ENCODE measurements around the gene GPR137B. TPM values are rescaled to one million over a fixed set of nuclear protein-coding genes. Genes with fewer than 3 reads are reported as not detected.

Gene GPR137B
- total RNA-seq, 1 donor from 2014 or later = 11.8 TPM

- Mint-ChIP-seq H3K27me3 (ENCODE audit: low read depth) (peaks cover 53% of the 10 kb centered on the region), H3K36me3 (ENCODE audit: low read depth) (no peaks in the 10 kb centered on the region)
- DNase-seq (ENCODE audit: low read depth, low spot score) = peak; percentile 43
Observed at GRCh38 chr1:236141447-236142252, 689 bp upstream of the GPR137B start.

GRCh38 chr1:236143104-236143948 is 987 bp downstream of the GPR137B start:
- DNase-seq (ENCODE audit: low read depth, low spot score) = peak; percentile 10
- no peaks in the 10 kb centered on the region for H3K36me3 Mint-ChIP-seq (ENCODE audit: low read depth)
- peaks cover 33% of the 10 kb centered on the region for H3K4me1 Mint-ChIP-seq
- H3K27me3 Mint-ChIP-seq (ENCODE audit: low read depth) = peaks cover 43% of the 10 kb centered on the region
- no peak overlapping the region for H3K27ac Mint-ChIP-seq (ENCODE audit: unreplicated experiment)
- H3K4me3 Mint-ChIP-seq = peak overlapping the region; percentile 93
- no peaks in the 10 kb centered on the region for H3K9me3 Mint-ChIP-seq
- TF ChIP-seq CTCF (conservative IDR thresholded peaks at IDR 0.05) = no peak

More at GRCh38 chr1:236141447-236142252, 689 bp upstream of the GPR137B start:
- Mint-ChIP-seq H3K4me1 (peaks cover 33% of the 10 kb centered on the region), H3K9me3 (no peaks in the 10 kb centered on the region), H3K4me3 (peak overlapping the region; percentile 87), H3K27ac (ENCODE audit: unreplicated experiment) (no peak overlapping the region)
- TF ChIP-seq CTCF (conservative IDR thresholded peaks at IDR 0.05) = no peak

GRCh38 chr1:236144033-236144432 is 1.7 kb downstream of the GPR137B start:
- Mint-ChIP-seq H3K4me1 (peaks cover 33% of the 10 kb centered on the region), H3K27me3 (ENCODE audit: low read depth) (peaks cover 35% of the 10 kb centered on the region), H3K9me3 (no peaks in the 10 kb centered on the region), H3K4me3 (peak overlapping the region; percentile 93), H3K27ac (ENCODE audit: unreplicated experiment) (no peak overlapping the region), H3K36me3 (ENCODE audit: low read depth) (no peaks in the 10 kb centered on the region)
- DNase-seq (ENCODE audit: low read depth, low spot score) = no peak
- TF ChIP-seq CTCF (conservative IDR thresholded peaks at IDR 0.05) = no peak

GRCh38 chr1:236144446-236145150 is 2.3 kb downstream of the GPR137B start:
- Mint-ChIP-seq H3K9me3 (no peaks in the 10 kb centered on the region), H3K36me3 (ENCODE audit: low read depth) (no peaks in the 10 kb centered on the region), H3K27ac (ENCODE audit: unreplicated experiment) (no peak overlapping the region), H3K4me3 (peak overlapping the region; percentile 93), H3K4me1 (peaks cover 37% of the 10 kb centered on the region), H3K27me3 (ENCODE audit: low read depth) (peaks cover 30% of the 10 kb centered on the region)
- TF ChIP-seq CTCF (conservative IDR thresholded peaks at IDR 0.05) = no peak
- DNase-seq (ENCODE audit: low read depth, low spot score) = no peak

GRCh38 chr1:236147068-236147467 is 4.7 kb downstream of the GPR137B start:
- no peak for TF ChIP-seq CTCF (conservative IDR thresholded peaks at IDR 0.05)
- Mint-ChIP-seq H3K36me3 (ENCODE audit: low read depth) (no peaks in the 10 kb centered on the region), H3K4me3 (peak overlapping the region; percentile 73), H3K27ac (ENCODE audit: unreplicated experiment) (no peak overlapping the region), H3K4me1 (peaks cover 40% of the 10 kb centered on the region), H3K27me3 (ENCODE audit: low read depth) (peaks cover 9% of the 10 kb centered on the region), H3K9me3 (no peaks in the 10 kb centered on the region)
- DNase-seq (ENCODE audit: low read depth, low spot score) = no peak
